Subcutaneous abdominal adipose tissue (tissue), 5 donors: ENCODE data around the gene ALKBH1.

ENCODE experiments used
- H3K27ac ChIP-seq: one replicate; pipeline ENCODE4 v1.7.0; 2013; ENCODE audit warnings: low read depth, mild to moderate bottlenecking, inconsistent platforms, low read length, moderate library complexity
- H3K27me3 ChIP-seq, 5 donors: one replicate each; pipeline ENCODE4 v1.7.0; 2013; ENCODE audit warnings: low read length in 5 of 5, inconsistent platforms in 1 of 5; ENCODE audit not compliant: control insufficient read depth in 5 of 5, insufficient read depth in 4 of 5
- H3K36me3 ChIP-seq, 5 donors: one replicate each; pipeline ENCODE4 v1.7.0; 2013; ENCODE audit warnings: low read length in 5 of 5; ENCODE audit not compliant: control insufficient read depth in 5 of 5, insufficient read depth in 5 of 5
- H3K4me1 ChIP-seq, 5 donors: one replicate each; pipeline ENCODE4 v1.7.0; 2013; ENCODE audit warnings: low read length in 5 of 5, mild to moderate bottlenecking in 3 of 5, moderate library complexity in 1 of 5; ENCODE audit not compliant: control insufficient read depth in 5 of 5, insufficient read depth in 5 of 5
- H3K4me3 ChIP-seq, 5 donors: one replicate each; pipeline ENCODE4 v1.7.0; 2013; ENCODE audit warnings: low read length in 5 of 5, low read depth in 1 of 5
- H3K9ac ChIP-seq, 5 donors: one replicate each; pipeline ENCODE4 v1.7.0; 2013; ENCODE audit warnings: low read length in 5 of 5, mild to moderate bottlenecking in 4 of 5, moderate library complexity in 3 of 5
- H3K9me3 ChIP-seq, 5 donors: one replicate each; pipeline ENCODE4 v1.7.0; 2013; ENCODE audit warnings: low read length in 5 of 5; ENCODE audit not compliant: control insufficient read depth in 5 of 5
- donor health status: healthy.
- donor health status: healthy.
- donor health status: healthy.
- donor health status: healthy.
- donor health status: healthy.

Gene ALKBH1

GRCh38 chr14:77721437-77721836 lies 13.6 kb upstream of the ALKBH1 start:
- H3K27ac ChIP-seq: no peak overlapping the region
- H3K4me3 ChIP-seq: no peak overlapping the region
- H3K9ac ChIP-seq: no peak overlapping the region
- no peaks in the 10 kb centered on the region for H3K4me1 ChIP-seq
- peaks cover 53 to 93% (median 83%) of the 10 kb centered on the region in 5 donors for H3K36me3 ChIP-seq
- no peaks in the 10 kb centered on the region for H3K27me3 ChIP-seq
- H3K9me3 ChIP-seq: no peaks in the 10 kb centered on the region

GRCh38 chr14:77717608-77718305 lies 9.9 kb upstream of the ALKBH1 start:
- no peaks in the 10 kb centered on the region for H3K4me1 ChIP-seq
- no peak overlapping the region for H3K9ac ChIP-seq
- H3K27ac ChIP-seq: no peak overlapping the region
- H3K9me3 ChIP-seq: no peaks in the 10 kb centered on the region
- no peak overlapping the region for H3K4me3 ChIP-seq
- peaks cover 45 to 86% (median 73%) of the 10 kb centered on the region in 5 donors for H3K36me3 ChIP-seq
- H3K27me3 ChIP-seq: no peaks in the 10 kb centered on the region

DNA sequence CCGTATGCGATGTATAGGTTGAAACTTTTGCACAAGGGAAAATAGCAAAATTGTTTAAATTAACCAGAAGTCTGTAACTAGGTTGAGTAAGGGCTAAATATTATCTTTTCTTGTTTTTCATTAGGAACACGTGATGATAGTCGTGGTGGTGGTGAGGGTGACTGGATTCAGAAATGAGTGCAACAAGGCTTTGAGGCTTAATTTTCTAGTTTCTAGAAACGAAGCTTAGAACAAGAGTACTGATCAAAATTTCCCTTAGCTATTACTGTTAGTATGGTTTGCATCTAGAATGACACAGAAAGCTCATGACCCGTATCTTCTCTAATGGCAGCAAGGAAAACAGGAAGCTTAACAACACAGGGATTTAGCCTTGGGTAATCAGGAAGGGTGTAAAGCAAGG lies 7.1 kb upstream of the ALKBH1 start:
- no peaks in the 10 kb centered on the region for H3K27me3 ChIP-seq
- H3K27ac ChIP-seq: no peak overlapping the region
- H3K4me3 ChIP-seq: no peak overlapping the region
- H3K4me1 ChIP-seq: peaks cover 0 to under 1% (median 0%) of the 10 kb centered on the region in 5 donors
- peaks cover 38 to 82% (median 68%) of the 10 kb centered on the region in 5 donors for H3K36me3 ChIP-seq
- H3K9ac ChIP-seq: no peak overlapping the region
- no peaks in the 10 kb centered on the region for H3K9me3 ChIP-seq

DNA sequence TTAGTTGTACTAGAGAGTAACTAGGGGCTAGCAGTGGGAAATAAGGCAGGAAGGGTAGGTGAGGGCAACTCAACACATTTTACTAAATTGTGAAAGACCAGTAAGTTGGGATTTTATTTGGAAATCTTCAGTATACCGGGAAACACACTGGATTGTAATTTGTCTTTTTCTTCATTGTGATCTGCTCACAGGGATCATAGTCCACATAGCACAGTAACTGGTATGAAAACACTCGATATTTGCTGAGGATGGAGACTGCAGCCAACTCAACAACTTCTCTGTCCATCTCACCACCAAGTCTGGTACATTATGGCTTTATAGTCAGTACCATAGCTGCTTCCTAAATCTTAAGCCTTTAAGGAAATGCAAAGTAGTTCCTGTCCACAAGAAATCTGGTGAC lies 2.5 kb upstream of the ALKBH1 start:
- Histone ChIP-seq H3K9me3 (no peaks in the 10 kb centered on the region), H3K9ac (no peak overlapping the region), H3K4me1 (peaks cover 9 to 36% (median 31%) of the 10 kb centered on the region in 5 donors), H3K4me3 (no peak overlapping the region), H3K27ac (no peak overlapping the region), H3K36me3 (peaks cover 24 to 41% (median 33%) of the 10 kb centered on the region in 5 donors), H3K27me3 (no peaks in the 10 kb centered on the region)

- peaks cover 9 to 36% (median 31%) of the 10 kb centered on the region in 5 donors for H3K4me1 ChIP-seq
Measured at GRCh38 chr14:77709412-77709811, 1.6 kb upstream of the ALKBH1 start.

GRCh38 chr14:77708749-77709148 lies 926 bp upstream of the ALKBH1 start:
- H3K27ac ChIP-seq: no peak overlapping the region
- H3K4me3 ChIP-seq: peak overlapping the region; percentile 96 to 100 (median 100)
- peaks cover 9 to 36% (median 31%) of the 10 kb centered on the region in 5 donors for H3K4me1 ChIP-seq
- no peaks in the 10 kb centered on the region for H3K9me3 ChIP-seq
- peaks cover 26 to 37% (median 27%) of the 10 kb centered on the region in 5 donors for H3K36me3 ChIP-seq
- H3K27me3 ChIP-seq: no peaks in the 10 kb centered on the region
- peak overlapping the region; percentile 82 to 97 (median 83) for H3K9ac ChIP-seq

More at GRCh38 chr14:77709412-77709811, 1.6 kb upstream of the ALKBH1 start:
- no peaks in the 10 kb centered on the region for H3K27me3 ChIP-seq
- H3K9me3 ChIP-seq: no peaks in the 10 kb centered on the region
- H3K27ac ChIP-seq: no peak overlapping the region
- H3K36me3 ChIP-seq: peaks cover 20 to 36% (median 25%) of the 10 kb centered on the region in 5 donors
- H3K9ac ChIP-seq: peak overlapping the region in 1 of 5 donors; percentile 97
- no peak overlapping the region for H3K4me3 ChIP-seq

GRCh38 chr14:77707355-77707723 lies 484 bp downstream of the ALKBH1 start:
- Histone ChIP-seq H3K9me3 (no peaks in the 10 kb centered on the region), H3K4me3 (peak overlapping the region; percentile 96 to 100 (median 100)), H3K27ac (peak overlapping the region; percentile 54), H3K36me3 (peaks cover 20 to 40% (median 33%) of the 10 kb centered on the region in 5 donors), H3K27me3 (no peaks in the 10 kb centered on the region), H3K9ac (peak overlapping the region; percentile 79 to 97 (median 82)), H3K4me1 (peaks cover 9 to 36% (median 31%) of the 10 kb centered on the region in 5 donors)

DNA sequence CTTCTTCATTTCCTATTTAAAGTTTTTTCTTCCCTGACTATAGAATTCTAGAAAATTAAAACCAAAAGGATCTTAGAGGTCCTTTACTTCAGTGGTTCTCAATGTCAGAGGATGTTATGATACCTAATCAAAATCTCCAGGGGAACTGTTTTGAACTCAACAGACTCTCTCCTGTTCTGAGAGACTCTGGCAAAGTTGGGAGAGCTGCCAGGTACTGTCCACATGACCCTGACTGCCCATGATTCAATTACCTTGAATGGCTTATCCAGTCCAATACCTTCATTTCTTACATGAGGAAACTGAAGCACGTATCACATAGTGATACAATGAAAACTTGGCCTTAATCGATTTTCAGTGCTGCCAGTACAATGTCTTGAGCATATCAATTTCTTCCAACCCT lies 16.6 kb downstream of the ALKBH1 start:
- Histone ChIP-seq H3K27ac (no peak overlapping the region), H3K4me3 (no peak overlapping the region), H3K4me1 (no peaks in the 10 kb centered on the region), H3K9ac (no peak overlapping the region), H3K36me3 (peaks cover 40 to 73% (median 41%) of the 10 kb centered on the region in 5 donors), H3K9me3 (no peaks in the 10 kb centered on the region), H3K27me3 (no peaks in the 10 kb centered on the region)

DNA sequence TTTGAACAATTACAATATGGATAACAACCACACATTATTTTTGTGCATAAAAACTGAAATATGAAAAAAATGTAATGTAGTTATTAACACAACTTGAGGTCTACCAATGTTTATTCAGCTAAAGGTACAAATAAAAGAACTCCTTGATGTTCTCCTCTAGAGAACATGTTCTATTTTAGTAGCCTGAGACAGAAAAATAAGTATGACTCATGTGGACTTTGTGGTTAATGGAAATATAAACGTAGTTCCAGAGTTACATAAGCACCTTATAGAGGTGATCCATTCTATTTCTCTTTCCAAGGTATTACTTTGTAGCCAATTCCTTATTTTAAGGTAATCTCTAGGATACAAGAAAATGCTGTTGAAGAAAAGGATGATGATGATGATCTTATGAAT lies 25.7 kb downstream of the ALKBH1 start:
- Histone ChIP-seq H3K36me3 (peaks cover 11 to 47% (median 20%) of the 10 kb centered on the region in 5 donors), H3K27ac (no peak overlapping the region)

GRCh38 chr14:77681196-77682157 lies 26.3 kb downstream of the ALKBH1 start:
- Histone ChIP-seq H3K4me3 (no peak overlapping the region), H3K9ac (no peak overlapping the region), H3K9me3 (no peaks in the 10 kb centered on the region), H3K27me3 (no peaks in the 10 kb centered on the region), H3K36me3 (peaks cover 9 to 42% (median 16%) of the 10 kb centered on the region in 5 donors), H3K27ac (no peak overlapping the region), H3K4me1 (no peaks in the 10 kb centered on the region)

More for the DNA sequence above, 25.7 kb downstream of the ALKBH1 start:
- H3K4me1 ChIP-seq: no peaks in the 10 kb centered on the region
- H3K9me3 ChIP-seq: no peaks in the 10 kb centered on the region
- no peak overlapping the region for H3K4me3 ChIP-seq
- H3K9ac ChIP-seq: no peak overlapping the region
- H3K27me3 ChIP-seq: no peaks in the 10 kb centered on the region
